ENCODE measurements around the gene ALPK3.

DNA sequence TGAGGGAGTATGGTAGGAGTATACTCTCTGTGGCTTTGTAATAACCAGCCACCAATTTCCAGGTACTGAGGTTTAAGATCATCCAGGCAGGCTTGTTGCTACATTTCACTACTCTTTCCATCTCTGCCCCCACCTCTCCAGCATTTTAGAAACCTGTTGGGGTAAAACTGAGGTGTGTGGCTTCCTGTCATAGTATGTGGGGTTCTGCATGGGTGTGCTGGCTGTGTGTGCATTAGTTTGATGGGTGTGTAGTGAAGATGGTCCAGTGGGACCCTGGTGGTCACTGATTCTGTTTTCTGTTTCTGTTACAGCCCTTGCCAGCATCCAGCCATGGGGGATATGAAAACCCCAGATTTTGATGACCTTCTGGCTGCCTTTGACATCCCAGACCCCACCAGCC is 34.8 kb upstream of the ALPK3 start:
- TF ChIP-seq TAF1 (IDR thresholded peaks at IDR 0.05; ENCODE audit: low read depth) (no peak), NFIC (IDR thresholded peaks at IDR 0.05) (no peak), CREB1 (IDR thresholded peaks at IDR 0.05; ENCODE audit: low read depth) (no peak), EP300 (IDR thresholded peaks at IDR 0.05; ENCODE audit: borderline replicate concordance) (no peak), EGR1 (IDR thresholded peaks at IDR 0.05) (no peak), CEBPB (IDR thresholded peaks at IDR 0.05) (no peak)
- TF ChIP-seq, protein P1, sequence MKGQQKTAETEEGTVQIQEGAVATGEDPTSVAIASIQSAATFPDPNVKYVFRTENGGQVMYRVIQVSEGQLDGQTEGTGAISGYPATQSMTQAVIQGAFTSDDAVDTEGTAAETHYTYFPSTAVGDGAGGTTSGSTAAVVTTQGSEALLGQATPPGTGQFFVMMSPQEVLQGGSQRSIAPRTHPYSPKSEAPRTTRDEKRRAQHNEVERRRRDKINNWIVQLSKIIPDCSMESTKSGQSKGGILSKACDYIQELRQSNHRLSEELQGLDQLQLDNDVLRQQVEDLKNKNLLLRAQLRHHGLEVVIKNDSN (IDR thresholded peaks at IDR 0.05) = no peak
- TF ChIP-seq, protein P2, sequence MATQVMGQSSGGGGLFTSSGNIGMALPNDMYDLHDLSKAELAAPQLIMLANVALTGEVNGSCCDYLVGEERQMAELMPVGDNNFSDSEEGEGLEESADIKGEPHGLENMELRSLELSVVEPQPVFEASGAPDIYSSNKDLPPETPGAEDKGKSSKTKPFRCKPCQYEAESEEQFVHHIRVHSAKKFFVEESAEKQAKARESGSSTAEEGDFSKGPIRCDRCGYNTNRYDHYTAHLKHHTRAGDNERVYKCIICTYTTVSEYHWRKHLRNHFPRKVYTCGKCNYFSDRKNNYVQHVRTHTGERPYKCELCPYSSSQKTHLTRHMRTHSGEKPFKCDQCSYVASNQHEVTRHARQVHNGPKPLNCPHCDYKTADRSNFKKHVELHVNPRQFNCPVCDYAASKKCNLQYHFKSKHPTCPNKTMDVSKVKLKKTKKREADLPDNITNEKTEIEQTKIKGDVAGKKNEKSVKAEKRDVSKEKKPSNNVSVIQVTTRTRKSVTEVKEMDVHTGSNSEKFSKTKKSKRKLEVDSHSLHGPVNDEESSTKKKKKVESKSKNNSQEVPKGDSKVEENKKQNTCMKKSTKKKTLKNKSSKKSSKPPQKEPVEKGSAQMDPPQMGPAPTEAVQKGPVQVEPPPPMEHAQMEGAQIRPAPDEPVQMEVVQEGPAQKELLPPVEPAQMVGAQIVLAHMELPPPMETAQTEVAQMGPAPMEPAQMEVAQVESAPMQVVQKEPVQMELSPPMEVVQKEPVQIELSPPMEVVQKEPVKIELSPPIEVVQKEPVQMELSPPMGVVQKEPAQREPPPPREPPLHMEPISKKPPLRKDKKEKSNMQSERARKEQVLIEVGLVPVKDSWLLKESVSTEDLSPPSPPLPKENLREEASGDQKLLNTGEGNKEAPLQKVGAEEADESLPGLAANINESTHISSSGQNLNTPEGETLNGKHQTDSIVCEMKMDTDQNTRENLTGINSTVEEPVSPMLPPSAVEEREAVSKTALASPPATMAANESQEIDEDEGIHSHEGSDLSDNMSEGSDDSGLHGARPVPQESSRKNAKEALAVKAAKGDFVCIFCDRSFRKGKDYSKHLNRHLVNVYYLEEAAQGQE (IDR thresholded peaks at IDR 0.05; ENCODE audit: low read depth) = no peak

Data from Ishikawa (cell line).